ENCODE measurements around the gene RPL10A.
"Not testable (repeated sequence)": the region's sequence is repeated elsewhere in the genome, so short reads cannot be mapped to it uniquely, and the experiment has no call there.

Gene RPL10A

DNA sequence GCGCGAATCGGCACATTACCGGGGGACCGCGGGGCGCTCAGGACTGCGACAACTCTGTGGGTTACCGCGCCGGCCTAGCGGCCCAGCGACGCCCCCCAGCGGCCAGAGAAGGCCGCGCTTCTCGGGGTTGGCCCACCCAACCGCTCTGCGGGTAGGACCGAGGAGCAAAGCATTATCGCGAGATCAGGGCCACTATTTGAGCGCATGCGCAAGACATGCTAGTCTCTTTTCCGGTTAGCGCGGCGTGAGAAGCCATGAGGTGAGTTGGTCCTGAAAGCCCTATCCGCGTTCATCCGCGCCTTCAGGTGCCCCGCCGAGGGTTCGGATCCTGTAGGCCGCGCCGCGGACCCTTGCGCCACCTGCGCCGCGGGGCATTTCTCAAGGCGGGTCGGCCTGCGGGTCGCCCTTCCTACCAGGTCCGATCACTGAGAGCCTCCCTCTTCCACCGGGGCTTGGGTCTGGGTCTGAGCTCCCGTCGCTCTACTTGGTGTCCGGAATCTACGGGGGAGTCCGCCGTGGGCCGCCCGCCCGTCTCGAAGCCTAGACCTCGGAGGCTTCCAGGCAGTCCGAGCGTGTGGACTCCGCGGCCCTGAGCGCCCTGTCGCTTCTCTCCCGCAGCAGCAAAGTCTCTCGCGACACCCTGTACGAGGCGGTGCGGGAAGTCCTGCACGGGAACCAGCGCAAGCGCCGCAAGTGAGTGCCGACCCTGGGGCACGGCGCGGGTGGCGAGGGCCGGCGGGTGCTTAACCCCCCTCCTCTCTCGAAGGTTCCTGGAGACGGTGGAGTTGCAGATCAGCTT is at the start of gene RPL10A:
RPL10A (plus strand) TSS at position 221 of the 799 bp plus-strand sequence; CDS start at position 255, 34 bp downstream.
- DNase-seq (ENCODE audit: low read depth, low spot score), result peak; percentile 93

DNA sequence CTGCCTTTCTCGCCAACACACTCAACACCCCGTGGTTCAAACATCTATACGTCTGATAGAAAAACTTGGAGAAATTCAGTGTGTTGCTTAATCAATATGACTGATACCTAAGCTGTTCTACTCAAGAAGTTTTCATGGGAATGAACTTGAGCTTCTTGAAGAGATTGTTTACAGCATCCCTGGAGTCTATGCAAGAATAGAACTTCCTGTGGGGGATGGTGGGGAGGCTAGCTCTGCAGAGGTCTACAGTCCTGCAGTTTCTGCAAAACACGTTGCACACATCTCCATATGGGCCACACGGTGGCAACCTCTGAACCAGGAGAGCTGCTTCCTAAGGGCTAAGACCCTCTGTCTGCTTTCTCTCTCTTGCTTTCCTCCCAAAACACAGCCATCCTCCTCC is 48.8 kb upstream of the RPL10A start:
- DNase-seq (ENCODE audit: low read depth, low spot score), result no peak

- DNase-seq (ENCODE audit: low read depth, low spot score), result no peak
These were observed 48.2 kb upstream of the RPL10A start for GRCh38 chr6:35419961-35420360.

DNA sequence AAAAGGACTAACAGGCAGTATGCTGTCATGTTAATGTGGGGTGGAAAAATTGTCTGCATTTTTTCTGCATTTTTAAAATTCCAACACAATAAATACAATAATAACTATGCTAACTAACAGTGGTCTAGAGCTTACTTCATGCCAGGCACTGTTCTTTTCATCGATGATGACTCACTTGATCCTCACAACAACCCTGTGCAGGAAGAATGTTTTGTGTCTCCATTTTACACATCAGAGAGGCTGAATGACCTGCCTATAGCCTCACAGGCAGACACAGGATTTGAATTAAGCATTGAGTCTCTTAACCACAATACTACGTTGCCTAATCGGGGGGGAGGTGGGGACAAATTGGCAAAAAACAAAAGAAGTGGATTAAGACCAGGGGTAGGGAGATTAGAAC is 42.9 kb upstream of the RPL10A start:
- DNase-seq (ENCODE audit: low read depth, low spot score), result no peak

DNA sequence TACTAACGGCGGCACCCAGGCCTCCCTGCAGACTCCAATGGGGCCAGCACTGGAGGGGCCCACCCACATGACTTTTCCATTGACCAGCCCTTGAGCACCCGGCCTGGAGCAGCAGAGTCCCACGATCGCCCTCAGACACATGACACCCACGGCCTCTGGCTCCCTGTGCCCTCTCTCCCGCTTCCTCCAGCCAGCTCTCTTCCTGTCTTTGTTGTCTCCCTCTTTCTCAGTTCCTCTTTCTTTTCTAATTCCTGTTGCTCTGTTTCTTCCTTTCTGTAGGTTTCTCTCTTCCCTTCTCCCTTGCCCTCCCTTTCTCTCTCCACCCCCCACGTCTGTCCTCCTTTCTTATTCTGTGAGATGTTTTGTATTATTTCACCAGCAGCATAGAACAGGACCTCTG is 42.1 kb upstream of the RPL10A start:
- no peak for DNase-seq (ENCODE audit: low read depth, low spot score)

DNA sequence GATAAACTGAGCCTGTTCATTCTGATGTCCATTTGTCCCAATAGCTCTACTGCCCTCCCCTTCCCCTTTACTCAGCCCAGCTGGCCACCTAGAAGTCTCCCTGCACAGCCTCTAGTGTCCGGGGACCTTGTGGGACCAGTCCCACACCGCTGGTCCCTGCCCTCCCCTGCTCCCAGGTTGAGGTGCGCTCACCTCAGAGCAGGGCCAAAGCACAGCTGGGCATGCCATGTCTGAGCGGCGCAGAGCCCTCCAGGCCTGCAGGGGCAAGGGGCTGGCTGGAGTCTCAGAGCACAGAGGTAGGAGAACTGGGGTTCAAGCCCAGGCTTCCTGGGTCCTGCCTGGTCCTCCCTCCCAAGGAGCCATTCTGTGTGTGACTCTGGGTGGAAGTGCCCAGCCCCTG is 40.8 kb upstream of the RPL10A start:
- DNase-seq (ENCODE audit: low read depth, low spot score), result no peak

GRCh38 chr6:35427851-35428321 is 40.3 kb upstream of the RPL10A start:
- DNase-seq (ENCODE audit: low read depth, low spot score), result no peak

DNA sequence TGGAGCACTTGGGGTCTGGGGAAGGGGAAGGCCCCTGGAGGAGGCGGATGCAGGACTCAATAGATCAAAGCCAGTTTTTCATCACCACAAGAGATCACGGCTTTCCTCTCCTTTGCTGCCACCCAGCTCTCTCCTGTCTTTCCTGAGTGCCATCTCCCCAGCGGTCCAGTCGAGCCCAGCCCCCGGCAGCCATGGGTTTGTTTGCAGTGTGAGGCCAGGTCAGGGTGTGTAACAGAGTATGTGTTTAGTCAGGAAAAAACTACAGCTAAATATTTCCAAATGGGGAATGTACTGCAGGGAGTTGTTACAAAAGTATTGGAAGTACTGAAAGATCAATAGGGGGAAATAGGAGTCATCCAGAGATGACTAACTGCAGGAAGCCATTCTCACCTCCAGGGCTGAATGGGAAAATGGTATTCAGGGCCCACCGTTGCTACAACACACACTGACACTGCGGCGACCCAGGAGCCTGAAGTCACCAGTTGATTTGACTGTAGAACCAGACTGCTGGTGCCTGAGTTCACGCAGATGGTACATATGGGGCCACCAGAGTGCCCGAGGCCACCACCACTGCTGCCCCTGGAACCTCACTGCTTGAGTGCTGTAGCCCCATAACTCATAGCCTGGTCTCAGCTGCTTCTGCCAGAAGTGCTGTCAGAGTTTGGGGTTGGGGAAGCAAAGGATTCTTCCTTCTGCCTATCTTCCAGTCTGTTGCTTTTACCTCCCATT is 39.6 kb upstream of the RPL10A start:
- DNase-seq (ENCODE audit: low read depth, low spot score), result no peak

GRCh38 chr6:35429463-35429862 is 38.7 kb upstream of the RPL10A start:
- no peak for DNase-seq (ENCODE audit: low read depth, low spot score)

DNA sequence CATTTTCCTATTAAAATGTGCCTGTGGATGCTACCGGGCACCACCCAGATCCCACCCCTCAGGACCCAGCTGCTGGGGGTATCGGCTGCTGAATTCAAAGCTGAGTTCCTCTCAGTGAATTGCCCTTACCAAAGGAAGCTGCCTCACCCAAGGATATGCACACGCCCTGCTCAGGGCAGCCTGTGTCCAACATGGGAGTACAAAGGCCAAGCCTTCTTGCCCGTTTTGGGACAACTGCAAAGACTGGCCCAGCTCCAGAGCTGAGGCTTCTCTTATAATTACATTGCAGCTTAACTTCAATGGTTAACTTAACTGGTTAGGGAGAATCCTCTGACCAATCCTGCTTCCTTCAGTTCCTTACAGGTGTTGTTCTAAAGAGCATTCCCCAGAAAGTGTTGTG is 35.9 kb upstream of the RPL10A start:
- no peak for DNase-seq (ENCODE audit: low read depth, low spot score)

- not testable (repeated sequence) for DNase-seq (ENCODE audit: low read depth, low spot score)
These were observed 35.5 kb upstream of the RPL10A start for GRCh38 chr6:35432702-35433101.

DNA sequence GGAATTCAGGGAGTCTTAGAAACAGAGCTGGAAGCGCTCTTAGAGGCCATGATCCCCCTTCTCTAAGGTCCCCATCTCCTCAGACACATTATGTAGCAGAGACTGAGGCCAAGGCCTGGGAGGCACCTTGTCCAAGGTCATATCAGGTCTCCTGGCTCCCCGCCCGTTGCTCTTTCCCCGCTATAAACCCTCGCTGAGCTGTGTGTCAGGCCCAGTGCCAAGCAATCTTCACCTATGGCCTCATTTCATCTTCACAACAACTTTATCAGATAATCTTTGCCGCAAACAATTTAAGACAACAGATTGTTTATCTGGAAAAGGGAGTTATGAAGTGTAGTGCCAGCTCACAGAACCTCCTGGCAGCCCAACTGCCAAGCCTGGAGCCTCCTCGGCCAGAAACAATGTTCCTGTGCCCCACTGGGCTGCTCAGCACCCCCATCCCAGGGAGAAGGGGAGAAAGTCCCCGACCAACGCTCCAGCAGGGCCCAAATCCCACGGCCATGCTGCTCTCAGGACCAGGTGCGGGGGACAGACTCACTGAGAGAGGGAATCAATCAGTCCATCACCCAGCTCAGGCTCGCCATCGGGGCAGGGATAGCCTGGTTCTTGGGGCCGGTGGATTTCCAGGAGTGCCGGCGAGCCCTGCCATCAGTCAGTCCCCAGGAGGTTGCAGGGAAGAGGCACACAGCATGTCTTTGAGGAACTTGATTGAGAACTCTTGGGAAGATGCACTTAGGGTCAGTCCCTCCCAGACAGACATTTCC is 32.9 kb upstream of the RPL10A start:
- DNase-seq (ENCODE audit: low read depth, low spot score), result no peak

DNA sequence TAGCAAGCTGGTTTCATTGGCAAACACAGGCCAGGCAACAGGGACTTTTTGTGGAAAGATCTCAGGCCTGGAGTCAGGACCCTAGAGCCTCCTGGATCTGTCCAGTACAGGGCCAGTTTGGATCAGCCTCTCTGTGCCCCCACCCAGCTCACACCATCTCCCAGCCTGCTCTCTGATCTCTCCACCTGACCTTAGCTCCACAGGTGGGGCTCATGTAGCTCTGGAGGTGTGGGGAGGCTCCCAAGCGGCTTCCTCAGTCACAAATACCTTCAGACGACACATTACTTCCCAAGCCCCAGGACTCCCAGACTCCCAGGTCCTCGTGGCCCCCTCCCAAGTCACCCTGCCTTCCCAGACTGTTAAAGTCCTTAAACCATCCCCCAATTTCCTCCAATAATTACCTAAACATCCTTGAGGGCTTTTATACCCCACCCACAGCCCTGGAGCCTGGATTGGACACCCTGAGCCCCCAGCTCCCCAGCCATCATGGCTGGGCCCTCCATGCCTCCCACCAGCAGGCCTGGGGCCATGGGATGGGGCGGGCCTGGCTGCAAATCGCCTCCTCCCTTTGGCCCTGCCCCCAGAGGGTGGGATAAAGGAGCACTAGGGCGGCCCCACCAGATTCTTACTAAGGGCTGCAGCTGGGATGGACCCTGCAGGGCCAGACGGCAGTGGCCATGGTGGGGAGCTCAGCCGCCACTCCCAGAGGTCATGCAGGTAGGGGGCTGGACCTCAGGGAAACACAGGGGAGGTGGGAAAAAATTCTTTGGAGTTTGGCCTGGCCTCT is 31.9 kb upstream of the RPL10A start:
- DNase-seq (ENCODE audit: low read depth, low spot score), result no peak

DNA sequence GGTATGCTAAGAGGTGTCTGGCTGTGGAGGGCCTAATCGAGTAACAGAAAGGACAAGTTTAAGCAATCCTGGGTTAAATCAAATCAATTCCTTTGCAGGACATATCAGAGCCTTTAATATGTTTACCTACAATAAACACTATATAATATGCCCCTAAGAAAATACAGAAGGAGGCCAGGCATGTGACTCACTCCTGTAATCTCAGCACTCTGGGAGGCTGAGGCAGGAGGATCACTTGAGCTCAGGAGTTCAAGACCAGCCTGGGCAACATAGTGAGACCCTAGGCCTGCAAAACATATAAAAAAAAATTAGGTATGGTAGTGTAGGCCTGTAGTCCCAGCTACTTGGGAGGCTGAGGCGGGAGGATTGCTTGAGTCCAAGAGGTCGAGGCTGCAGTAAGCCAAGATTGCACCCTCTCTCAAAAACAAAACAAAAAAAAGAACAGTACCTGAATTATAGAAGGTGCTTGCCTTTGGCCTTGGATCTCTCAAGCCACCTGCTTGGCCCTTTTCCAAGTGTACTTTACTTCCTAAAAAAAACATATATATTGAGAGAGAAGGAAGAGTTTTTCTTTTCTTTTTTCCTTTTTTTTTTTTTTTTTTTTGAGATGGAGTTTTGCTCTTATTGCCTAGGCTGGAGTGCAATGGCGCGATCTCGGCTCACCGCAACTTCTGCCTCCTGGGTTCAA is 29.7 kb upstream of the RPL10A start:
- DNase-seq (ENCODE audit: low read depth, low spot score), result not testable (repeated sequence)

GRCh38 chr6:35439308-35439707 is 28.9 kb upstream of the RPL10A start:
- DNase-seq (ENCODE audit: low read depth, low spot score), result no peak

DNA sequence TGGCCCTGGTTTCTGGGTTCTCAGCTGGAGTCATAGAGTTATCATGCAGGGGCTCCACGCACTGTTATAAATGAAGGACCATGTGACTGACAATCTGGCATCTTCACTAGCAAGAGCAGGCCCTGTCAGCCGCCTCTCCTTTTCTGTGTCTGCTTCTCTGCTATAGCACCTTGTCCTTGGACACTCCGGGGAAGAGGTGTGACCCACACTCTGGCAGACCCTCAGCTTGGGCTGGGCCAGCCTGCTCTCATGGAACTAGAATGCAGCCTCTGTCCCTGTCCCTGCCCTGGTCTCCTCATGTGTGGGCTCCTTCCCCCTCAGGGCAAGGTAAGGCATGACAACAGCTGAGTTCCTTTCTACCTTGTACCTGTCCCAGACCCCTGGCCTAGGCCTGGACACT is 27.0 kb upstream of the RPL10A start:
- no peak for DNase-seq (ENCODE audit: low read depth, low spot score)

DNA sequence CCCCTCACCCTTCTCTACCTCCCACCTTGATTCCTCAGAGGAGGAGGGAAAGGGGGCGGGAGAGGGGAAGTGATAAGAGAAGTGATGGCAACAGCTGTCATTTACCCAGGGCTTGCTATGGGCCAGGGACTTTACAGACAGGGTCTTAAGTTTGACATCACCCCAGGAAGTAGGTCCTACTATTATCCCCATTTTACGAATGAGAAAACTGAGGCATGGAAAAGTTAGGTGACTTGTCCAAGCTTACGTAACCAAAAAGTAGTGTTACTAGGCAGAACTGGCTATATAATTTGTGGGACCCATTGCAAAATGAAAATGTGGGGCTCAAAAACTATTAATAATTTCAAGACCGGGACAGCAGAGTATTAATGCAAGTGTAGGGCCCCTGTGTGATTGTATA is 26.6 kb upstream of the RPL10A start:
- no peak for DNase-seq (ENCODE audit: low read depth, low spot score)

- no peak for DNase-seq (ENCODE audit: low read depth, low spot score)
These were observed 25.5 kb upstream of the RPL10A start for GRCh38 chr6:35442693-35443092.

DNA sequence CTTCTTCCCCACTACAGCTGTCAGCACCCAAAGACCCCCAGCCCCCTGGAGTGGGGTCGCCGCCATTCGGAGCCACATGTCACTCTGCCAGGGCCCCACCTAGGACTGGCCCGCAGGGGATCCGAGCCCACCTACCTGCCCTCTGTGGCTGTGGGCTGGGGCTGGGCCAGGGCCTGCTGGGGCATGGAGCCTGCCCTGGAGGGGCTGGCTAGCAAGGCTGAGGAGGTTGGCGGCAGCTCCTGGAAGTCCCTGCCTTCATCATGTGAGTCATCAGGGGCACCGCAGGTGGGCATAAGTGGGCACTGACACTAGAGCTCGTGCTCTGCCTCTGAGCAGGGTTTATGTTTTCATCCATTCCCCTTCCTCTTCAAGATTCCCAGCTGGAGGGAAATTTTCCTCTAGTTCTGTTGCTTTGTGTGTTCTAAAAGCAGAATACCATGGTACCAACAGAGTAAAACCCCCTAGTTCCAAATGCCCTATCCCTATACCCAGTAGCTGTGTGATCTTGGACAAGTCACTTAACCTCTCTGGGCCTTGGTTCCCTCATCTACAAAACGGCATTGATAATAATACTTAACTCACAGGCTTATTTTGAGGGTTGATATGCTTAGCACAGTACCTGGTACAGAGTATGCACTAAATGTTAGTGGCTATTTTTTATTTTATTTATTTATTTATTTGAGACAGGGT is 24.7 kb upstream of the RPL10A start:
- no peak for DNase-seq (ENCODE audit: low read depth, low spot score)

- no peak for DNase-seq (ENCODE audit: low read depth, low spot score)
These were observed 22.5 kb upstream of the RPL10A start for GRCh38 chr6:35445691-35446090.
